Measurements from ENCODE around the gene SUGCT. TPM values are rescaled to one million over a fixed set of nuclear protein-coding genes. Genes with fewer than 3 reads are reported as not detected.

SUGCT gene
- total RNA-seq, 2 experiments from 2014 or later = not detected

DNA sequence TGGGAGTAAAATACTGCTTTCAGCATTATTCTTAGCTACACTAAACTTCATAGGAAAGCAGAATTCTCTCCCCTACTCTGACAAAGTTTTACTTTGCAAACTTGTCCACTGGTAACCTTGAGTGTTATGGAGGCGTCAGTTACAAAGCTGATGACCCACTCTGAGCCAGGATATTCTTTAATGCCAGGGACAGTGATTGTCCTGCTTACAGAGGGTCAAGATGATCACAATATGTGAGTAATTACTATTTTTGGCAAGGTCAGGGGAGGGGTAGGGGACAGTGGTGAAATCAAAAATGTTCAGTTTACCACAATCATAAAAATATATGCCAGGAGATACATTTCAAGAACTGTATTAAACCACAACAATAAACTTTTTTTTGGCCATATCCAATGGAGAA lies 520.6 kb downstream of the SUGCT start:
- H3K4me2 ChIP-seq (ENCODE audit: low read length) = no peak overlapping the region

DNA sequence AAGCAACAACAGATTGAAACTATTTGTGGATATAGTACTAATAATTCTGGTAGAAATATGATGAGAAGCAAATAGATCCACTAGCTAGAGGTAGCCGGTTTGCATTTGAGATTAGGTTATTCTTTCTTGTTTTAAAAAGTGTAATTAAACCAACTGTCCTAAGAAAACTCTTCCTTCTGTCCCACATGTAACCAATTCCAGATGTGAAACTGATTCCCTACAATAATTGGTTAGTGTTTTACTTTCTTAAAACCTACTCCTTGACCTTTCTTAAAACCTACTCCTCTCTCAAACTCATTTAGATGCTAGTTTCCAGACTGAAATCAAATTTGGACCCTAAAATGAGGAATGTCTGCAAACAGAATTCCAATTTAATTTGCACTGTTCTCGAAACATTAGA lies 521.5 kb downstream of the SUGCT start:
- BruUV-seq (replicated peaks) = no TSS peak

More for the DNA sequence above, 520.6 kb downstream of the SUGCT start:
- H4K20me1 ChIP-seq (ENCODE audit: insufficient read depth, low read length) = no peaks in the 10 kb centered on the region
- H3K9me2 ChIP-seq (ENCODE audit: insufficient read depth, low read length) = no peaks in the 10 kb centered on the region
- H3K36me3 ChIP-seq (ENCODE audit: insufficient read depth, low read length) = no peaks in the 10 kb centered on the region
- no peaks in the 10 kb centered on the region for H3K79me2 ChIP-seq (ENCODE audit: insufficient read depth, low read depth, low read length)
- no peaks in the 10 kb centered on the region for H3K9me3 ChIP-seq (ENCODE audit: low read length)
- H3K4me1 ChIP-seq (ENCODE audit: insufficient read depth, low read length, poor library complexity, severe bottlenecking) = no peaks in the 10 kb centered on the region
- ChIA-PET POLR2A (no interaction called here), CTCF (ENCODE audit: unreplicated experiment) (no interaction called here)
- no peak overlapping the region for H3K4me3 ChIP-seq (ENCODE audit: low read depth, low read length, poor library complexity, severe bottlenecking)
- H2AFZ ChIP-seq (ENCODE audit: low read length) = no peak overlapping the region
- H3K27ac ChIP-seq (ENCODE audit: low read depth, low read length, poor library complexity, severe bottlenecking) = no peak overlapping the region
- intact Hi-C loops (cut with micrococcal nuclease; ENCODE audit: unreplicated experiment) = no loop called here
- TF ChIP-seq, protein P1, sequence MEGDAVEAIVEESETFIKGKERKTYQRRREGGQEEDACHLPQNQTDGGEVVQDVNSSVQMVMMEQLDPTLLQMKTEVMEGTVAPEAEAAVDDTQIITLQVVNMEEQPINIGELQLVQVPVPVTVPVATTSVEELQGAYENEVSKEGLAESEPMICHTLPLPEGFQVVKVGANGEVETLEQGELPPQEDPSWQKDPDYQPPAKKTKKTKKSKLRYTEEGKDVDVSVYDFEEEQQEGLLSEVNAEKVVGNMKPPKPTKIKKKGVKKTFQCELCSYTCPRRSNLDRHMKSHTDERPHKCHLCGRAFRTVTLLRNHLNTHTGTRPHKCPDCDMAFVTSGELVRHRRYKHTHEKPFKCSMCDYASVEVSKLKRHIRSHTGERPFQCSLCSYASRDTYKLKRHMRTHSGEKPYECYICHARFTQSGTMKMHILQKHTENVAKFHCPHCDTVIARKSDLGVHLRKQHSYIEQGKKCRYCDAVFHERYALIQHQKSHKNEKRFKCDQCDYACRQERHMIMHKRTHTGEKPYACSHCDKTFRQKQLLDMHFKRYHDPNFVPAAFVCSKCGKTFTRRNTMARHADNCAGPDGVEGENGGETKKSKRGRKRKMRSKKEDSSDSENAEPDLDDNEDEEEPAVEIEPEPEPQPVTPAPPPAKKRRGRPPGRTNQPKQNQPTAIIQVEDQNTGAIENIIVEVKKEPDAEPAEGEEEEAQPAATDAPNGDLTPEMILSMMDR (conservative IDR thresholded peaks at IDR 0.05; ENCODE audit: low read length) = no peak
- no peak for DNase-seq (ENCODE audit: low spot score)
- no TSS peak for BruUV-seq (replicated peaks)

DNA sequence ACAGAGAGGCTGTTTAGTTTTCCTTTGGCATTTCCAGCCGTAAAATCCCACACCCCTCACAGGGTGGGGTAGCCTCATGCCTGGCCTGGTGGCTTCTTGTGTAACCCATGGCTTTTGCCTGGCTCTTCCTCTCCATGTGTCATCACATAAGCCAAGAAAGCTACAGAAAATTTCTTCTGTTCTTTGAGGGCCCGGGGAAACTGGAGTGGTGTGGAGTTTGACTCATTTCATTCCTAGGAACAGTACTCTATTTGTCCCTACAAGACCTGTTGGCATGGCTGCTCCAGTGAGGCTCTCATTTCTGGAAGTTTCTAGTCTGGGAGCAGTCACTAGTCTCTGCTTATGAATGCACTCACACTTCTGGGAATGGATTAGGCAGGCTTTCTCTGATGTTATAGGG lies 523.9 kb downstream of the SUGCT start:
- Histone ChIP-seq H2AFZ (ENCODE audit: low read length) (no peak overlapping the region), H3K4me3 (ENCODE audit: low read depth, low read length, poor library complexity, severe bottlenecking) (no peak overlapping the region), H3K9me2 (ENCODE audit: insufficient read depth, low read length) (no peaks in the 10 kb centered on the region), H3K9me3 (ENCODE audit: low read length) (no peaks in the 10 kb centered on the region), H4K20me1 (ENCODE audit: insufficient read depth, low read length) (no peaks in the 10 kb centered on the region), H3K4me1 (ENCODE audit: insufficient read depth, low read length, poor library complexity, severe bottlenecking) (no peaks in the 10 kb centered on the region), H3K79me2 (ENCODE audit: insufficient read depth, low read depth, low read length) (no peaks in the 10 kb centered on the region), H3K36me3 (ENCODE audit: insufficient read depth, low read length) (no peaks in the 10 kb centered on the region), H3K27ac (ENCODE audit: low read depth, low read length, poor library complexity, severe bottlenecking) (no peak overlapping the region), H3K4me2 (ENCODE audit: low read length) (no peak overlapping the region)
- ChIA-PET POLR2A (no interaction called here), CTCF (ENCODE audit: unreplicated experiment) (no interaction called here)
- TF ChIP-seq, protein P1 (conservative IDR thresholded peaks at IDR 0.05; ENCODE audit: low read length) = no peak
- TF ChIP-seq EZH2phosphoT487 (IDR thresholded peaks at IDR 0.05; ENCODE audit: borderline replicate concordance, low read depth, low read length) = no peak
- DNase-seq (ENCODE audit: low spot score) = no peak
- intact Hi-C loops (cut with micrococcal nuclease; ENCODE audit: unreplicated experiment) = no loop called here
- BruUV-seq (replicated peaks) = no TSS peak

More for the DNA sequence above, 521.5 kb downstream of the SUGCT start:
- no peaks in the 10 kb centered on the region for H3K79me2 ChIP-seq (ENCODE audit: insufficient read depth, low read depth, low read length)
- TF ChIP-seq EZH2phosphoT487 (IDR thresholded peaks at IDR 0.05; ENCODE audit: borderline replicate concordance, low read depth, low read length) = no peak
- TF ChIP-seq, protein P1 (conservative IDR thresholded peaks at IDR 0.05; ENCODE audit: low read length) = no peak
- H3K9me3 ChIP-seq (ENCODE audit: low read length) = no peaks in the 10 kb centered on the region
- no peak overlapping the region for H3K4me3 ChIP-seq (ENCODE audit: low read depth, low read length, poor library complexity, severe bottlenecking)
- intact Hi-C loops (cut with micrococcal nuclease; ENCODE audit: unreplicated experiment) = no loop called here
- no peaks in the 10 kb centered on the region for H3K9me2 ChIP-seq (ENCODE audit: insufficient read depth, low read length)
- no peak for DNase-seq (ENCODE audit: low spot score)
- no peak overlapping the region for H3K4me2 ChIP-seq (ENCODE audit: low read length)
- CTCF ChIA-PET (ENCODE audit: unreplicated experiment) = no interaction called here
- H4K20me1 ChIP-seq (ENCODE audit: insufficient read depth, low read length) = no peaks in the 10 kb centered on the region
- no peaks in the 10 kb centered on the region for H3K4me1 ChIP-seq (ENCODE audit: insufficient read depth, low read length, poor library complexity, severe bottlenecking)
- no peak overlapping the region for H2AFZ ChIP-seq (ENCODE audit: low read length)
- no peak overlapping the region for H3K27ac ChIP-seq (ENCODE audit: low read depth, low read length, poor library complexity, severe bottlenecking)
- POLR2A ChIA-PET = no interaction called here
- H3K36me3 ChIP-seq (ENCODE audit: insufficient read depth, low read length) = no peaks in the 10 kb centered on the region

Measured in OCI-LY7 (cell line).